Activated T-cell treated with anti-CD3 and anti-CD28 coated beads for 1 hour (primary cell): ENCODE results near the gene TIE1.

Source experiments
- DNase-seq: peaks from one replicate; pipeline ENCODE4 v3.0.0-alpha.2; 2020; ENCODE audit warnings: low read depth

TIE1 gene

DNA sequence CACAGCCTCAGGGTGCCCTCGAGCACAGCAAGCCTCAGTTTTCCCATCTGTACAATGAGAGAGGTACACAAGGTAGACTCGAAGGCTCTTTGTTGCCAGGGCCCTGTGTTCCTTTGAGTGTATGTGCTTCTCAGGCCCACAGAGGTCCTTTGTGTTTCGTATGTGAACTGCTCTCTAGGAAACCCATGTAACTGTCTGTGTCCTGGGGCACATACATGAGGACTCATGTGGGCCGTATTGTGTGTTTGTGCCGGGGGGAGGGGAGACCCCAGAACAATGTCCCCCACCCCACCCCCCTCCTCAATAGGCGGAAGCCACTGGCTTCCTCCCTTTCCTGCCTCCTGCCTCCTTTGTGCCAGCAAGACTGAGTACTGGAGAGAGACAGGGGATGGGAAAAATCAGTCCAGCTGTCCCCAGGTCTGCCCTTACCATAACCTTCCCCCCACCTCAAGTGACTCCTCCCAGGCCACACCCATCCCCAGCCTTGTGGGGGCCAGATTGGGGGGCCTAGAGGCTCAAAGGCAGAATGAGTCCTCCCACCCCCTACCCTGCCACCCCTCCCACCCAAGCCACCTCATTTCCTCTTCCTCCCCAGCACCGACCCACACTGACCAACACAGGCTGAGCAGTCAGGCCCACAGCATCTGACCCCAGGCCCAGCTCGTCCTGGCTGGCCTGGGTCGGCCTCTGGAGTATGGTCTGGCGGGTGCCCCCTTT, at the start of gene TIE1:
Gene TIE1, plus strand, starts transcription at position 605 of the 717 bp plus-strand sequence. Its CDS starts 90 bp downstream, at position 695.
- DNase-seq, result no peak

DNA sequence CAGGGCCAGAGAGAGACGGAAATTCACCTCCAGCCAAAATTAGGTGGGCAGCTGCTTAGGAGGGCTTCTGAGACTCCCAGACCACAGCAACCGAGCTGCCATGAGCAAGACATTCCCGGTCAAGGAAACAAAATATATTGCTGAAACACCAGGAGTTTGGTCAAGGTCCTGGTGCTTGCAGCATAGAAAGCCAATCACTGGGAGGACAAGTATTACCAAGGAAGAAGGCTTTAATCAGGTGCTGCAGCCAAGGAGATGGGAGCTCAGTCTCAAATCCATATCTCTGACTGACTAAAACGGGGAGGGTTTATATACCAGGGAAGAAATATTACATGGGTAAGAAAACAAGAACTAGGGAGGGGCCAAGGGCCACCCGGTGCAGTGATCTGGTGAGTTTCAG, 49.8 kb upstream of the TIE1 start:
- no peak for DNase-seq

DNA sequence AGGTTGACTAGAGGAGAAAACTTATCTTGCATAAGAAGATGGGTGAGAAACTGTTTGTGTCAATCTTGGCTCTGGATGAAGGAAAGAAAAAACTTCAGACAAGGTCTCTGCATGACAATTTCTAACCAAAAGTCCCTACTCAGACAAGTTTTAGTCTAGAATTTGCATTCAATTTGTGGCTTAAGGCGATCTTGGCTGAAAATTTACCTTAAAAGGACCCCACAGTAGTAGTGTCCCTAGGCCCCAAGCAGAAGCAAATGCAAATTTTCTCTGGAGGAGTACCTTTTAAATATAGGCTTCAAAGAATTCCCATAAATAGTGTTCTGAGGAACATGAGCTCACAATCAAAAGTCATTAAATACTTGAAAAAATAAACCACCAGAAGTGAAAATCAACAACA, 48.6 kb upstream of the TIE1 start:
- no peak for DNase-seq

DNA sequence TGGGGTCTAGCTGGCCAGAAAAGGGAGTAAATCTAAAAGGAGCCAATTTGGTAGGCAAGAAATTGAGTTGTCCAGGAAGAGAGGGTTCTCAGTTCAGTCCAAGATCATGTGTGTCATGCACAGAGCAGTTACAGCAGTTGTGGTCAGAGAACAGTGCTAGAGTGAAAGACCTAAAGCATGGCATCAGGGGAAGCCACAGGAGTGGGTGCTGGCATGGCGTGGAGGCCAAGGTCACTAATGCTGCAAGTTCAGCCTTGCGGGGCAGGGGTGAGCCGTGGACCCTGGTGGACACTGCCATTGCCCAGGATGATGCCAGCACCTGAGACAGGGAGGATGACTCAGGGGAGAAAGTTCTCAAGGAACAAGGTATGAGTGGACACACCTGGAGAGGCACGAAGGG, 47.6 kb upstream of the TIE1 start:
- DNase-seq, result no peak

DNA sequence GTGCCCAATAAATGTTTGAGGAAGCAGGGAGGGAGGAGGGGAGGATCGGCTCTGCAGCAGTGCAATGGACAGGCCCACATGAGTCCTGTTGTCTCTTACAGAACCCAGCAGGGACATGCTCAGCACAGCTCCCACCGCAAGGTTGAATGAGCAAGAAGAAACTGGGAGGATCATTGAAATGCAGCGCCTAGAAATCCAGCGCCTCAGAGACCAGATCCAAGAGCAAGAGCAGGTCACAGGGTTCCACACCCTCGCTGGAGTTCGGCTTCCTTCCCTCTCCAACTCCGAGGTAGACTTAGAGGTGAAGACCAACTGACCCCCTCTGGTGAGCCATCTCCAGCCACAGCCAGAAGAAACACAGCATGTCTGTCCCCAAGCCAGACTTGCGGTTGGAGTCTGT, 46.9 kb upstream of the TIE1 start:
- DNase-seq, result no peak

DNA sequence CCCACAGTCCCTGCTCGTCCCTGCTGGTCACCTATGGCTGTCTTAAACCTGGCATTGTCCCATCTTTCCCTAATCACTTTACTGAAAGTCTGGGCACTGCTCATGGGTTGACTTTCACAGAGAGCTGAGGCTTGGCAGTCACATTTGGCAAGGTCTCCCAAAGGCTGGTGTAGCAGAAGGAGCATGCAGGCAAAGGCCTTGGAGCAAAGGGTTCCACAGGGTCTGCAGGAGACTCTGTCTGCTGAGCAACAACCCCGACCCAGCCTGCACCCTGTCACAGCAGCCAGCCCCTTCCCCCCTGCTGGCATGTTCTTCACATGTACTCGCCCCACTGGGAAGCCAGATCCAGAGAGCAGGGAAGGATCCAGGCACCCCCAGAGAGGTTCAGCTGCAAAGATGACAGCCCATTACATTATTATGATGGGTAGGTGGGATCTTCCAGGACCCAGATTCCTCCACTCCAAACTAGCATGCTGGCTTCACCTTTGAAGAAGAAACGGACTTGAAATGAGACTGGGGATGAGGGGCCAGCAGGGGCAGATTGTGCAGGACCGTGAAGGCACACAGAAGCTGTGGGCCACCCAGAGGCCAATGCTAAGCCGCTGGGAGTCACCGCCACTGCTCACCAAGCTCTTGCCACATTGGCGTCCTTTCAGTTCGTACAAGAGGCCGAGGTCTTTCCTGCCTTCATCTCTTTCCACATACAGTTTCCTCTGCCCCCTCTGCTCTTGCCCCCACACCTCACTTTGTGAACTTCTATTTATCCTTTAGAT, 45.2 kb upstream of the TIE1 start:
- no peak for DNase-seq

DNA sequence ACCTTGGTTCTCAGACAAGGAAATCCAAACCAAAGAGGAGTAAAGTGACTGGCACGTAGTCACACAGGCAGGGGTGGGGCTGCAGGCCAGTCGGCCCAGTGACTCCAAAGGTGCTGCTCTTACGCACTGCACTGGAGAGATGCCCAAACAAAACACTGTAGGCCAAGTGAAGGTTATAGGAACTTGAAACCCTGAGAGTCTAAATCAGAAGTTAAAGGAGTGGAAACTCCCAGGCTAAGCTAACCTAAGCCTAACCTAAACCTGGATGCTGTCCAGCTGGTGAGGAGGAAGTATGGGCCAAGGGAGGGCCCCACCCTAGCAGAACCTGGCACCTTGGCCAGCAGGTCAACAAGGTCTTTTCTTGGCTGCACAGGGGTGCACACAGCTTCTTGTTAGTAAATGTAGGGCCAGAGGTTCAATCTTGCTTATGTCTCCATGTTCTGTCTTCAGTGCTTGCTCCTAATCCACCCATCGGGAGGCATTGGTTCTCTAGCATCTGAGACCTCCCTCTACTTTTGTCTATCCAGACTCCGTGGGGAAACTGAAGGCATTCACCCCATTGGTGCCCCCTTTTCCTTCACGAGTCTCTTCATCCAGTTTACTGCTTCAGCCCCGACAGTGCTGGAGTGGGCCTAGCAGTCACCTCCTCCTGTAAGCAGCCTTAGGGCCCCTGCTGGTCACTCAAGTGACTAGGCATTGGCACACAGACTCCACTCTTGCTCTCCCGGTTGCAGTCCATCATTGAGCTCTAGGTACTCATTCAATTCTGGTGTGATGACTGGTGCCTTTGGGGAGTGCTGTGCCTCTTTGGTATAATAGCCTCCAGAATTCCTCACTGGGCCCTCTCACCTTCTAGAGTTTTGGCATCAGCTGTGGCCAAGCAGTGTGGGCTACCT, 43.9 kb upstream of the TIE1 start:
- DNase-seq, result no peak

DNA sequence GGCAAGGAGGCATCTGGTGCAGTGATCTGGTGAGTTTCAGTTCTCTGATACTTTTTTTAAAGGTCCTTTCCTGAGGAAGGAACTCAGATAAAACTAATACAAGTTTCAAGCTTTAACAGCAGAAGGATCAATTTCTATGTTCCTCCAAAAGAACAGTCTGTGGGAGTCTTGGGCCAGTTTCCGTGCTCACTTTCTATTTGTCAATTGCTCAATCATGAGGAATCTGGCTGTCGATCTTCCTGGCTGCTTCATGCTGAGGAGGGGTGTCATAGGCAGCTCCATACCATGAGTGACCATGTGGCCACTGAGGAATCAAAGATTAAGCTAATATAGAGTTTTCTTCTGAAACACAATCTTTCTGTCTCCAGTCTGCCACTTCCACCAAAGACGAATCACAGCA, 42.4 kb upstream of the TIE1 start:
- DNase-seq, result no peak

DNA sequence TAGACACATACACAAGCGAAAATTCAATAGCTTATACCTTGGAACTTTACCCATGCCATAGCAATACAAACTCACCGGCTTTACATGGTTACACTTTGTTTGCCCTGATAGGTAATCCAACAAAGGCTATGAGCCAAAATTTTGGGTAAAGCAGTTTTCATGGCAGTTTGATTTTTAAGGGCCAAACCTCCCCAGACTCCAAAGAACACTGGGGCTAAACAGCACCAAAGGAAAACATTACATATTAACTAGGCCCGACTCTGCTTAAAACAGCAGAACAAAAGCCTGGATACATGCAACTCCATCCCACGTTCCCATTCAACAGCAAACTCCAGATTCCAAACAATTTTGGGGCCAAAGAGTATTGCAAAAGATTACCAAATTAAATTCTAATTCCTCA, 35.4 kb upstream of the TIE1 start:
- no peak for DNase-seq

DNA sequence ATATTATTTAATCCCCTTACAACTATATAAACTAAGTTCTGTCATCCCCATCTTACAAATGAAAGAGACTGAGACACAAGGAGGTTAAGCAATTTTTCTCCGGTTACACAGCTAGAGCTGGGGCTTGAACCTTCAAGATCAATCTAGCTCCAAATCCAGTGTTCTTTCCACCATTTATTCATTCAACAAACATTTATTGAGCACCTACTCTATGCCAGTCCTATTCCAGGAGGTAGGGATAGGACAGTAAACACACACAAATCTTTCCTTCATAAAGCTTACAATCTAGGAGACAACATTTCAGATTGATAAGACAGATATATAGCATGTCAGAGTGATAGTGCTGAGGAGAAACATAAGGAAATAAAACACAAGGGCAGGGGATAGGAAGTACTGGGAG, 33.9 kb upstream of the TIE1 start:
- DNase-seq, result no peak

DNA sequence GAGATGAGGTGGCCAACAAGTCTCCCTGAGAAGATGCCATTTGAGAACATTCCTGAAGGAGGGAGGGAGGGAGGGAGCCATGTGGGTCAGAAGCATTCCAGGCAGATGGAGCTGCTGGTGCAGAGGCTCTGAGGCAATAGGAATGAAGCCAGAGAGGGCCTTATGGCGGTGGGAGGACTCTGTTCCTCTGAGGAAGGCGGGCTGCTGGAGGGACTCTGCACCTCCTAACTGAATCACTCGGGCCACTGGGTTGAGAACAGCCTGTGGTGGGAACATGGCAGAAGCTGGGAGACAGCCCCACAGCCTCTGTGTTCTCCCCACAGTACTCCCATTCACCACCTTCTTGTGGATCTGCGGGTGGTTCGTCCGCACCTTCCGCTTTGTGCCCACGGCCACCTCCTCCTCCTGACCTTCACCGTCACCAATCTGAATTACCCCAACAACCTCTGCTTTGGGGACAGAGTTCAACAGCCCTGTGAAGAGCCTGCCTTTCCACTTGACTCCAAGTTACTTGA, 33.4 kb upstream of the TIE1 start:
- no peak for DNase-seq

DNA sequence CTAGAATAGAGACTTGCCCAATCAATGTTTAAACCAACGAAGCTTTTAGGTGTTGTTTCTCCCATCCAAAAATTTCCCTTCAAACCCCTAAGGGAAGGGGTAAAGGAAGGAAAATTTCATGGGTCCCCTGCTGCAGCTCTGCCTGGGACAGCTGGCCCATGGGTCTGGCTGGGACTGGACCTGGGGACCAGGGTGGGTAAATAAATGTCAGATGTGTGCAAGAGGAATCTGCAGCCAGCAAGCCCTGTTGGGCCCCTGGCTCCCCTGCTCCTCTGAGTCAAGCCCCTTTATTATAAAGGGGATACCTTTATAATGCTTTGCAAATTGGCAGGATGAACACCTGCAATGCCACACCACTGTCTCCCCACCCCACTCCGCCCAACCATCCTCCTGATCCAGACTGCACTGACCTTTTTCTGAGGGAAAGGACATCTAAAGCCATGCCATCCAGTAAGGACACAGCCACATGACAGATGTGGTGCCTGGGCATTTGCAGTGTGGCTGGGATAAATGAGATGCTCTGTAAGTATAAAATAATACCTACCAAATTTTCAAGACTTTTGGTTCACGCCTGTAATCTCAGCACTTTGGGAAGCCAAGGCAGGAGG, 32.9 kb upstream of the TIE1 start:
- no peak for DNase-seq

DNA sequence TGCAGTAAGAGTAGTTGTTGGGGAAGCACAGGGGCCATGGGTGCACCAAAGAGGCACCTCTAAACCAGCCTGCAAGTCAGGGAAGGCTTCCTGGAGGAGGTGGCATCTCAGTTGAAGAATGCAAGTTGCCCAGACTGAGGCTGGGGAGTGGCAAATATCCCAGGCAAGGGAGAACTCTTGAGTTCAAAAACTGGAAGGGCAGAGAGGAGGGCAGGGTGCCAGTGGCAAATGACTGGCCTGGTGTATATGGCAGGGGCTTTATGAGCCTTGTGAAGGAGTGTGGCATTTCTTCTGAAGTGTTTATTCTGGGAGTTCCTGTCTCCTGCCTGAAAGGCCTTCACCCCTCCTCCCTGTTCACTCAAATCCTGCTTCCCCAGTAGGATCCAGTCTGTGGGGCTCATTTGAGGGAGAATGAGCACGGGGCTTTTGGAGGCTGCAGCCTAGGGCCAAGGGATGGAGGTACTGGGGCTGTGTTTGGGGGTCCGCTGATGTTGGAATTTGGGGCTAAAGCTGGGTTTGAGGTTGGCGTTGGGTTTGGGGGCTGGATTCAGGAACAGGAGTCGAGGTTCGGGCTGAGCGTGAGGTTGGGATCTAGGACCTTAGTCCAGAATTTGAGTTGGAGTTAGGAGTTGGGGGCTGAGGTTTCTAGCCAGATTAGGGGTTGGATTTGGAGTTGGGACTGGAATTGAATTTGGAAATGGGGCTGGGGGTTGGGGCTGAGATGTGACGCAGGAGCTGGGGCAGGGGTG, 31.0 kb upstream of the TIE1 start, which contains the start of gene TMEM125:
Gene TMEM125, plus strand, starts transcription at position 357 of the 749 bp plus-strand sequence. CDS start 2,740 bp downstream, outside the sequence.
- DNase-seq, result no peak

DNA sequence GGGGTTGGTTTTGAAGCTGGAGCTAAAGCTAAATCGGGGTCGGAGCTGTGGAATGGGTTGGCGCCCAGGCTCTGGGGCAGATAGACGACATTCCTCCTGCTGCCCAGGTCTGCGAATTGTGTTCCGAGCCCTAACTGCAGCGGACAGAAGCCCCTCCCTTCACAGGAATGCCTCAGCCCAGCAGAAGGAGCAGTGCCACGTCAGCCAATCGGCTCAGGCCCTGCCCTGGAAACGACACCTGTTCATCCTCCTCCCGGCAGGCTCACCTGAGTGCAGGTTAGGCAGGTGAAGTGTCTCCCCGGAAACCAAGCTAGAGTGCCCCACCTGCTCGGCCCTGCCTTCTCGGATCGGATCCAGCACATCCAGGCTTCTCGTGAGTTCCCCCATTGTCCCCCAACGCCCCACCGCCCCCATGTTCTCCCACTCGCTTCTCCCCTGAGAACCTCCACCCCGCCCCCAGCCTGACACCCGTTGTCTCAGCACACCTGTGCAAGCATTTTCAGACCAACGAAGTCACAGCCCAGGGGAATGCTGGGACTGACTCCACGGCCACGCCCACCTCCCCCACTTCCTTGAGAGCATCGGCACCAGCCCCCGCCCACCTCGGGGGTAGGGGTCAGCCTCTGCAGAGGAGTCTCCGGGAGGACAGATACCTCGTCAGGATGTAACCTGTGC, 30.2 kb upstream of the TIE1 start:
- no peak for DNase-seq

DNA sequence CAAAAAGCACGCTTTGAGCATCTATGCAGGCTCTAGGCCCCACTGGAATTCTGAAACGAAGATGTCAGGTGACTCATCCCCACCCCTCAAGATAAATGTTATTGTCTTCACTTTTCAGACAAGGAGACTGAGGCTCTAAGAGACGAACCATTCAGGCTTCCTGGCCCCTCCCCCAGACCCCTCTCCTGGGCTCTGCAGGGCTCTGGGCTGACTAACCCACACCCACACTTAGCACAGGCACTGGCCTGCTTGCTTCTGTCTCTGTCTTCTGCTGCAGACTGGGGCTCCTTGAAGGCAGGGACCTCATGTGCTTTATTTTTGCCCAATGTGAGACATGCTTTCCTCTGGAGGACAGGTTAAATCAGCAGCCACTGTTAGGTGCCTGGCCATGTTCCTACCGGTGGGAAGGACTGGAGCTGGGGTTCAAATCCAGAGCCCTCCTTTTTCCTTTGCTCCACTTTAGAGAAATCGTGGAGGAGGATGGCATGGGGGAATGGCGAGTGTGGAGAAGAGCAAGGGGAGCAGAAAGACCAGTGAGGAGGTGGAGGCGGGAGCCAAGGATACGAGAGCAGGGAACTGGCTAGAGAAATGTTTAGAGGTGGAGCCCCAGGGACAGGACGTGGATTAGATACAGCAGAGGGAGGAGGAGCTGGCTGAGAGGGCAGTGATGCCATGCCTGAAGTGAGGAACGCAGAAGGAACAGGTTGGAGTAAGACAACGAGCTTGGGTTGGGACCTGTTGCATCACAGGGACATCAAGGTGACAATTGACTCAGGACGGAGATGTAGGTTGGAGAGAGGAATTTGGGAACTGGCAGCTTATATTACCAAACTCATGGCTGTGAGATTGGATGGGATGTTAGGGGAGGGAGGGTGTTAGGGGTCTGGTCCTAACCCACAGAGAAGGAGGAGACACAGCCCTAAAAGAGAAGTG, 29.3 kb upstream of the TIE1 start:
- no peak for DNase-seq

DNA sequence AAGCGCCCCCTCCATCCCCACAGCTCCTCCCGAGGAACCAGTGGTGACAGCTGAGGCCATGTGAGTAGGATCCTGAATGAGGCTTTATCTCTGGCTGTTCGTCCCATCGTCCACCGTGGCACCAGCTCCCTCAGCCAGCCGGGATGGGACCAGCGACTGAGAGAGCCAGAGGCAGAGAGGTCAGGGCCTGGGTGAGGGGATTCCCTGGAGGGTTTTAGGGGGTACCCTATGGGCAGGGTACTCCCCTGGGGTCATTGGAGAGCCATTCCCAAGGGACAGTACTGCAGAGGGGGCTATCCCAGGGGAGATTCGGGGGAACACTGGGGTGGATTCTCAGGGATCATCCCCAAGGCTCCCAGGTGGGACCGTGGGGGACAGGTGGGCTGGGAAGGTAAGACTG, 28.6 kb upstream of the TIE1 start:
- DNase-seq, result no peak

DNA sequence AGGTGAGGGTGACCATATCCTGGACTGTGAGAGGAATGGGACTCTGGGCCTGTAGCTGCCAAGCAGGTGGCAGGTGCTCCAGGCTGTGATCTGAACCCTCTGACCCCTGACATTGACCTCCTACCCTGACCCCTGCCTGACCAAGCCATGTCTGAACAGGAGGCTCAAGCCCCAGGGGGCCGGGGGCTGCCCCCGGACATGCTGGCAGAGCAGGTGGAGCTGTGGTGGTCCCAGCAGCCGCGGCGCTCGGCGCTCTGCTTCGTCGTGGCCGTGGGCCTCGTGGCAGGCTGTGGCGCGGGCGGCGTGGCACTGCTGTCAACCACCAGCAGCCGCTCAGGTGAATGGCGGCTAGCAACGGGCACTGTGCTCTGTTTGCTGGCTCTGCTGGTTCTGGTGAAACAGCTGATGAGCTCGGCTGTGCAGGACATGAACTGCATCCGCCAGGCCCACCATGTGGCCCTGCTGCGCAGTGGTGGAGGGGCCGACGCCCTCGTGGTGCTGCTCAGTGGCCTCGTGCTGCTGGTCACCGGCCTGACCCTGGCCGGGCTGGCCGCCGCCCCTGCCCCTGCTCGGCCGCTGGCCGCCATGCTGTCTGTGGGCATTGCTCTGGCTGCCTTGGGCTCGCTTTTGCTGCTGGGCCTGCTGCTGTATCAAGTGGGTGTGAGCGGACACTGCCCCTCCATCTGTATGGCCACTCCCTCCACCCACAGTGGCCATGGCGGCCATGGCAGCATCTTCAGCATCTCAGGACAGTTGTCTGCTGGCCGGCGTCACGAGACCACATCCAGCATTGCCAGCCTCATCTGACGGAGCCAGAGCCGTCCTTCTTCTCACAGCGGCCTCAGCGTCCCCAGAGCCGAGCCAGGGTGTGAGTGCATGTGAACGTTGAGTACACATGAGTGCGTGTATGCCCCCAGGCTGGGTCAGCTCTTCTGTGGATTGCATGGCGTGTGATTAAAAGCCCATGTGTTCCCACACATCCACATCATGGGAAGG, 27.9 kb upstream of the TIE1 start:
- DNase-seq, result no peak

DNA sequence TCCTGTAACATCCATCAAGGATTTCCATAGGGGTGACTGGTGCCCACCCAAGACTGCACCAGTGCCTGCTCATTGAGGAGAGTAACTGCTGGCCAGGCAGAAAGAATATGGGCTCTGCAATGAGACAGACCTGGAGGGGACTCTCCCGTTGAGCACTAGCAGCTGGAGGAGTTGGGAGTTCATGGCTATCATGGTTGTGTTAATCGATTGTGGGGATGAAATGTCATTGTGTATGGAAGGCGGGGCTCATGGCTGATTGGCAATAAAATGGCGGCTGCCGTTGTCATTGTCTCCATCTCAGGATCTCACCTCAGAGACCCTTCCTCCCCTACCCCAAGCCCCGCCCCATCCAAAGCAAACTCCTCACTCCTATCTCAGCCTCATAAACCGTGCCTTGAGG, 27.1 kb upstream of the TIE1 start:
- no peak for DNase-seq
